GM23248 (cell line): ENCODE data around the gene EBLN2.

ENCODE experiments used
- EZH2 ChIP-seq: fragments of 200-600 bp; sonication (generic); IDR thresholded peaks from 2 replicates; pipeline ENCODE4 v1.6.1; 2018; ENCODE audit warnings: antibody characterized with exemption, mild to moderate bottlenecking; ENCODE audit not compliant: insufficient read depth, poor library complexity, severe bottlenecking
- EZH2phosphoT487 ChIP-seq: fragments of 200-600 bp; sonication (generic); IDR thresholded peaks from 2 replicates; pipeline ENCODE4 v1.6.1; 2018; ENCODE audit warnings: antibody characterized with exemption, moderate library complexity, mild to moderate bottlenecking, low read depth; ENCODE audit not compliant: insufficient read depth

- no peak for TF ChIP-seq EZH2
- TF ChIP-seq EZH2phosphoT487 = no peak
These were observed 31.3 kb upstream of the EBLN2 start for GRCh38 chr3:73030073-73030597.
